Mesenchymal stem cell (in vitro differentiated cells and primary cell): Measurements from ENCODE around the gene MAGEA10.

Source experiments
- DNase-seq: peaks from one replicate; pipeline ENCODE4 v3.0.0-alpha.2; 2013
- H2AFZ ChIP-seq: one replicate; pipeline ENCODE4 v1.6.1; 2013; ENCODE audit warnings: low read depth, mild to moderate bottlenecking, control low read depth, inconsistent platforms, low read length, moderate library complexity
- H2AK5ac ChIP-seq: 2 replicates; pipeline ENCODE4 v1.6.1; 2013; ENCODE audit warnings: low read length, moderate library complexity, mild to moderate bottlenecking, inconsistent platforms; ENCODE audit not compliant: severe bottlenecking
- H2BK120ac ChIP-seq: one replicate; pipeline ENCODE4 v1.6.1; 2013; ENCODE audit warnings: low read depth, mild to moderate bottlenecking, inconsistent platforms, low read length, moderate library complexity
- H2BK12ac ChIP-seq, 2 experiments: one replicate each; pipeline ENCODE4 v1.6.1; 2013; ENCODE audit warnings: inconsistent platforms in 2 of 2, low read length in 2 of 2, mild to moderate bottlenecking in 2 of 2, moderate library complexity in 2 of 2, control low read depth in 1 of 2
- H2BK15ac ChIP-seq: one replicate; pipeline ENCODE4 v1.6.1; 2013; ENCODE audit warnings: mild to moderate bottlenecking, low read depth, inconsistent platforms; ENCODE audit not compliant: poor library complexity, severe bottlenecking
- H2BK5ac ChIP-seq: 2 replicates; pipeline ENCODE4 v1.6.1; 2013; ENCODE audit warnings: low read depth, mild to moderate bottlenecking, low read length, control low read depth, inconsistent platforms; ENCODE audit not compliant: poor library complexity, severe bottlenecking
- H3K14ac ChIP-seq, 2 experiments: one replicate each; pipeline ENCODE4 v1.6.1; 2013; ENCODE audit warnings: inconsistent platforms in 2 of 2, low read length in 2 of 2, control low read depth in 1 of 2, mild to moderate bottlenecking in 1 of 2, moderate library complexity in 1 of 2
- H3K18ac ChIP-seq, 2 experiments: one replicate each; pipeline ENCODE4 v1.6.1; 2013; ENCODE audit warnings: inconsistent platforms in 2 of 2, low read length in 2 of 2, control low read depth in 1 of 2, low read depth in 1 of 2, mild to moderate bottlenecking in 1 of 2
- H3K23ac ChIP-seq, 2 experiments: one replicate each; pipeline ENCODE4 v1.6.1; 2013; ENCODE audit warnings: inconsistent platforms in 2 of 2, low read length in 2 of 2, mild to moderate bottlenecking in 2 of 2, moderate library complexity in 2 of 2, control low read depth in 1 of 2
- H3K27ac ChIP-seq: 2 replicates; pipeline ENCODE4 v1.5.1; 2013; ENCODE audit warnings: mild to moderate bottlenecking, moderate library complexity, low read length, control low read depth, inconsistent platforms; ENCODE audit not compliant: poor library complexity, severe bottlenecking
- H3K27me3 ChIP-seq, 2 experiments: 2 replicates each; pipeline versions ENCODE4 v1.6.1 to v1.7.0; 2013; ENCODE audit warnings: low read length in 2 of 2, mild to moderate bottlenecking in 2 of 2, moderate library complexity in 2 of 2, control low read depth in 1 of 2, inconsistent platforms in 1 of 2; ENCODE audit not compliant: control insufficient read depth in 1 of 2, insufficient read depth in 1 of 2
- H3K36me3 ChIP-seq, 2 experiments: 2 replicates each; pipeline versions ENCODE4 v1.6.1 to v1.7.0; 2013; ENCODE audit warnings: low read length in 2 of 2, control low read depth in 1 of 2, inconsistent platforms in 1 of 2, low read depth in 1 of 2, mild to moderate bottlenecking in 1 of 2; ENCODE audit not compliant: insufficient read depth in 2 of 2, control insufficient read depth in 1 of 2
- H3K4ac ChIP-seq, 2 experiments: one replicate each; pipeline ENCODE4 v1.6.1; 2013; ENCODE audit warnings: inconsistent platforms in 2 of 2, low read length in 2 of 2, mild to moderate bottlenecking in 2 of 2, moderate library complexity in 2 of 2, control low read depth in 1 of 2, low read depth in 1 of 2
- H3K4me1 ChIP-seq: 2 replicates; pipeline ENCODE4 v1.6.1; 2013; ENCODE audit warnings: low read depth, low read length, control low read depth; ENCODE audit not compliant: control insufficient read depth, insufficient read depth
- H3K4me2 ChIP-seq: 2 replicates; pipeline ENCODE4 v1.6.1; 2013; ENCODE audit warnings: low read length, mild to moderate bottlenecking, inconsistent platforms; ENCODE audit not compliant: poor library complexity, severe bottlenecking
- H3K4me3 ChIP-seq, 2 experiments: 2 replicates each; pipeline versions ENCODE4 v1.5.1 to v1.7.0; 2013; ENCODE audit warnings: low read length in 2 of 2, mild to moderate bottlenecking in 2 of 2, control low read depth in 1 of 2, low read depth in 1 of 2; ENCODE audit not compliant: insufficient read depth in 1 of 2
- H3K79me1 ChIP-seq: replicated peaks from 2 replicates; pipeline ENCODE4 v1.6.1; 2013; ENCODE audit warnings: mild to moderate bottlenecking, control low read depth, low read length, inconsistent platforms; ENCODE audit not compliant: poor library complexity, severe bottlenecking
- H3K9ac ChIP-seq: 2 replicates; pipeline ENCODE4 v1.7.0; 2013; ENCODE audit warnings: mild to moderate bottlenecking, low read length, moderate library complexity
- H3K9me3 ChIP-seq: 2 replicates; pipeline ENCODE4 v1.7.0; 2013; ENCODE audit warnings: mild to moderate bottlenecking, low read length; ENCODE audit not compliant: control insufficient read depth
- H4K8ac ChIP-seq: one replicate; pipeline ENCODE4 v1.6.1; 2013; ENCODE audit warnings: inconsistent platforms, mild to moderate bottlenecking, low read length, moderate library complexity
- H4K91ac ChIP-seq: one replicate; pipeline ENCODE4 v1.6.1; 2013; ENCODE audit warnings: mild to moderate bottlenecking, low read length, inconsistent platforms
- WGBS: methylation state at CpG from one replicate; pipeline ENCODE4 v1.1.7; 2013; ENCODE audit warnings: mixed read lengths; 5-methylcytosine and 5-hydroxymethylcytosine counted together

MAGEA10 gene

DNA sequence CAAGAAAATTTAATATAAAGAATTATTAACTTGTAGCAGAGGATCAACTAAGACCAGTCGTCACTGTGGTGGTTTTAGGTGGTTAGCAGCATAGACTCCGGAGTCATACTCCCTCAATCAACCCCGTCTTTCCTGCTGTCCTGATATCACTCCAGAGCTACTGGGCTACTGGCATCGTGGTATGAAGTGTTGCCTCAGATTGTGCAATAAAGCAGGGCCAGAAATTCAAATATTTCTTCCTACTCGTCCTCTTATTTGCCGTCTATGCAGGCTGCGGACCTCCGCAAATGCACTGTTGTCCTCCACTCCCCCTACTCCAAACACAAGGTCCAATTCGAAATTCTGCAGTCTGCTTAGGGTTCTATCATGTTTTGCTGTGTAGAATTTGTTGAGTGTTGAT lies 1.2 kb upstream of the MAGEA10 start:
- Histone ChIP-seq H3K4me2 (no peak overlapping the region), H3K27me3 (no peaks in the 10 kb centered on the region), H3K9me3 (no peaks in the 10 kb centered on the region), H3K27ac (no peak overlapping the region), H3K79me1 (no peaks in the 10 kb centered on the region), H2AK5ac (no peak overlapping the region), H3K4ac (no peak overlapping the region), H2AFZ (no peak overlapping the region), H3K9ac (no peak overlapping the region), H2BK5ac (no peak overlapping the region), H3K14ac (no peak overlapping the region), H3K4me1 (no peaks in the 10 kb centered on the region), H4K8ac (no peak overlapping the region), H2BK15ac (no peak overlapping the region), H3K18ac (no peak overlapping the region), H4K91ac (no peak overlapping the region), H3K36me3 (no peaks in the 10 kb centered on the region), H2BK120ac (no peak overlapping the region), H3K23ac (no peak overlapping the region), H3K4me3 (no peak overlapping the region), H2BK12ac (no peak overlapping the region)
- no peak for DNase-seq
- 52% methylated on average over 2 of the region's 9 CpGs for WGBS

DNA sequence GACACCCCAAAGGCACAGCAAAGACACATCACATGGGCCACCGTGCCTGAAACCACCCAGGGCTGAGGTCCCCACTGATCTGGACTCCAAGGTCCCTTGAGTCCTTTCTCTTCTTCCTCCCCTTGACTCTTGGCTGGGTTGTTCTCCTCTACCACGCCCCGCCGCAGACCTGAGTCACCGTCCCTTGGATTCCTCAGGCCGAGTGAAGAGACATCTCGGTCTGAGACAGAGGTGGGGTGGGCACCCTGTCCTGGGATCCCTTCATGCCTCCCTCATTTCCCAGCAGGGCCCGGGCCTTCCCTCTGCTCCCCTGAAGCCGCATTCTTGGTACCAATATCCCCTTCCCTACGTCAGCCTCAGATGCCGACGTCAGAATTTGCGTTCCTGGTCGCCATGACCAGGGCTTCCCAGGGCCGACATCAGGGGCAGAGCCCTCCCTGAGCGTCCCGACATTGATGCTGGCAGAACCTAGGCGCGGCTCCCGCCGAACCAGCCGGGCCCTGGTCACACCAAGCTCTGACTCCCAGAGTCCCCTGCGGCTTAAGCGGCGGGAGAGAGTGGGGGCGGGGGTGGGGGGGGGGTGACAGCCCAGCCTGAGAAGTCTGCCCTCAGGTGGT lies 498 bp downstream of the MAGEA10 start:
- Histone ChIP-seq H3K18ac (no peak overlapping the region), H3K4ac (no peak overlapping the region), H4K8ac (no peak overlapping the region), H3K23ac (no peak overlapping the region), H2BK120ac (no peak overlapping the region), H3K27ac (no peak overlapping the region), H3K4me2 (no peak overlapping the region), H2BK12ac (no peak overlapping the region), H3K27me3 (no peaks in the 10 kb centered on the region), H2BK5ac (no peak overlapping the region), H2AK5ac (no peak overlapping the region), H3K4me3 (no peak overlapping the region), H3K9ac (no peak overlapping the region), H2AFZ (no peak overlapping the region), H3K79me1 (no peaks in the 10 kb centered on the region), H3K4me1 (no peaks in the 10 kb centered on the region), H3K14ac (no peak overlapping the region), H3K36me3 (no peaks in the 10 kb centered on the region), H2BK15ac (no peak overlapping the region), H3K9me3 (no peaks in the 10 kb centered on the region), H4K91ac (no peak overlapping the region)
- no peak for DNase-seq
- 92% methylated on average over 12 of the region's 26 CpGs for WGBS

DNA sequence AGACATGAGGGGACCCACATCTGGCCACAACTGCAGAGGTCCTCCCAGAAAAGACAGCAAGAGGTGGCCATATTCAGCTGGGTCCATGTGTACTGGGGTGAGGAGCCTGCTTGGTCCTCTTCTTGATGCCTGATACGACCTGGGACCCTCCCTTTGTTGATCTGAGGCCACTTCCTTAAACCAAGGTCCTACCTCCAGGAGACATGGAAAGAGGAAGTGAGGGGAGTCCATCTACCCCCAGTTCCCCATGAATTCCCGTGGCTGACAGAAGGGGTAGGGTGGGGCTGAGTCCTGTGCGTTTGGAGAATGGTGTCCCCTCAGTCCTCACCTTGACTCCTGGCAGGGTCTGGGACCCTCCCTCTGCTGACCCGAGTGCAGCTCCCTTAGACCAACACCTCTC lies 2.1 kb downstream of the MAGEA10 start:
- H2BK5ac ChIP-seq: no peak overlapping the region
- H3K36me3 ChIP-seq: no peaks in the 10 kb centered on the region
- H3K18ac ChIP-seq: no peak overlapping the region
- peaks cover 0 to 4% of the 10 kb centered on the region in 2 experiments for H3K27me3 ChIP-seq
- H3K79me1 ChIP-seq: no peaks in the 10 kb centered on the region
- H2BK12ac ChIP-seq: no peak overlapping the region
- no peak overlapping the region for H2BK15ac ChIP-seq
- no peak overlapping the region for H3K4me2 ChIP-seq
- H3K14ac ChIP-seq: no peak overlapping the region
- no peak overlapping the region for H2AFZ ChIP-seq
- no peak overlapping the region for H2AK5ac ChIP-seq
- no peaks in the 10 kb centered on the region for H3K4me1 ChIP-seq
- no peak overlapping the region for H4K91ac ChIP-seq
- H3K9ac ChIP-seq: no peak overlapping the region
- H3K27ac ChIP-seq: no peak overlapping the region
- H3K4ac ChIP-seq: no peak overlapping the region
- H3K23ac ChIP-seq: no peak overlapping the region
- H3K4me3 ChIP-seq: no peak overlapping the region
- no peak for DNase-seq
- no peak overlapping the region for H4K8ac ChIP-seq
- no peaks in the 10 kb centered on the region for H3K9me3 ChIP-seq
- no CpG with 5 or more reads among the region's 4 CpGs for WGBS
- no peak overlapping the region for H2BK120ac ChIP-seq

DNA sequence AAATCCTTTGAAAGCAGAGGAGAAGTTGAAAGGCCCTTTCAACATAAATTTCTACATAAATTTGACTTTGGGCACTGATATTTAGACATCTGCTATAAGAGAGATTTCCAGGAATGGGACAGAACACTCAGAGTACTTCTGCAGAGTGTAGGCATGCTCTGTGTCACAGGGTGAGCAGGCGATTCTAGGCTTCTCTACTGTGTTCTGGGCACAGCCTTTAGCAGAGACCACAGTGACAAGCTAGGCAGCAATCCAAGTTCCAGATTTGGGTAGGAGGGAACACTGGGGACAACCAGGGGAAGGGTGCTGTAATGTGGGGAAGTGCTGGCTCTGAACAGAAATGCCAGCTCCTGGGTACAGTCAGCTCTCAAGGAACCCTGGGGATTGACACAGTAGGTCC lies 6.9 kb downstream of the MAGEA10 start:
- no peak overlapping the region for H2BK120ac ChIP-seq
- H2AFZ ChIP-seq: no peak overlapping the region
- H2BK15ac ChIP-seq: no peak overlapping the region
- H3K4me3 ChIP-seq: no peak overlapping the region
- 73% methylated on average over 1 of the region's 1 CpG for WGBS
- H2BK12ac ChIP-seq: no peak overlapping the region
- H3K9me3 ChIP-seq: no peaks in the 10 kb centered on the region
- H3K27ac ChIP-seq: no peak overlapping the region
- H3K27me3 ChIP-seq: peaks cover 0 to 12% of the 10 kb centered on the region in 2 experiments
- no peaks in the 10 kb centered on the region for H3K79me1 ChIP-seq
- H4K8ac ChIP-seq: no peak overlapping the region
- H2BK5ac ChIP-seq: no peak overlapping the region
- no peaks in the 10 kb centered on the region for H3K4me1 ChIP-seq
- H3K4ac ChIP-seq: no peak overlapping the region
- H3K14ac ChIP-seq: no peak overlapping the region
- H2AK5ac ChIP-seq: no peak overlapping the region
- no peak overlapping the region for H3K9ac ChIP-seq
- H3K36me3 ChIP-seq: no peaks in the 10 kb centered on the region
- H4K91ac ChIP-seq: no peak overlapping the region
- H3K18ac ChIP-seq: no peak overlapping the region
- no peak overlapping the region for H3K23ac ChIP-seq
- no peak overlapping the region for H3K4me2 ChIP-seq
- no peak for DNase-seq
